Endothelial cell (in vitro differentiated cells): Measurements from ENCODE around the gene MAML1. TPM values are rescaled to one million over a fixed set of nuclear protein-coding genes. Genes with fewer than 3 reads are reported as not detected.

ENCODE experiments used
- DNase-seq: peaks from one replicate; pipeline ENCODE4 v3.0.0; 2021; ENCODE audit warnings: low spot score
- H3K27ac Mint-ChIP-seq: one replicate; pipeline ENCODE4 v1.8.0; 2021; ENCODE audit warnings: mixed read lengths, inconsistent platforms; ENCODE audit not compliant: unreplicated experiment
- H3K27me3 Mint-ChIP-seq: one replicate; pipeline ENCODE4 v1.8.0; 2021; ENCODE audit warnings: mild to moderate bottlenecking, moderate library complexity, mixed read lengths, inconsistent platforms; ENCODE audit not compliant: unreplicated experiment
- H3K36me3 Mint-ChIP-seq: one replicate; pipeline ENCODE4 v1.8.0; 2021; ENCODE audit warnings: mild to moderate bottlenecking, low read depth, mixed read lengths, inconsistent platforms; ENCODE audit not compliant: unreplicated experiment
- H3K4me1 Mint-ChIP-seq: one replicate; pipeline ENCODE4 v1.8.0; 2021; ENCODE audit warnings: mild to moderate bottlenecking, mixed read lengths, inconsistent platforms; ENCODE audit not compliant: unreplicated experiment
- H3K4me3 Mint-ChIP-seq: one replicate; pipeline ENCODE4 v1.8.0; 2021; ENCODE audit warnings: mild to moderate bottlenecking, mixed read lengths, inconsistent platforms; ENCODE audit not compliant: unreplicated experiment
- H3K9me3 Mint-ChIP-seq: one replicate; pipeline ENCODE4 v1.8.0; 2021; ENCODE audit warnings: mixed read lengths, inconsistent platforms; ENCODE audit not compliant: unreplicated experiment
- CTCF ChIP-seq: fragments of 200-600 bp; sonication (generic); IDR thresholded peaks from one replicate; pipeline ENCODE4 v1.5.0; 2021; ENCODE audit warnings: antibody characterized with exemption; ENCODE audit not compliant: unreplicated experiment
- microRNA-seq: library from miRNA; unstranded; fragments of <30 nt; microRNA quantifications from one replicate; pipeline ENCODE4, GENCODE V29; 2020; ENCODE audit not compliant: unreplicated experiment
- total RNA-seq: library from RNA; stranded (reverse); fragmentation: NEBNext Ultra II Directional; extraction: Animal tissue kit (Norgen Biotek cat#: 25700); gene quantifications from one replicate; pipeline ENCODE4 v1.2.1, GENCODE V29; 2021; ENCODE audit not compliant: unreplicated experiment

MAML1 gene
- total RNA-seq, 1 donor from 2014 or later: 30.0 TPM

GRCh38 chr5:179823937-179824744 lies 91.5 kb downstream of the MAML1 start:
- no peak for DNase-seq
- Mint-ChIP-seq H3K4me3 (peak overlapping the region; percentile 72), H3K4me1 (peaks cover 24% of the 10 kb centered on the region), H3K9me3 (no peaks in the 10 kb centered on the region), H3K27me3 (peaks cover 17% of the 10 kb centered on the region), H3K36me3 (peaks cover 48% of the 10 kb centered on the region), H3K27ac (no peak overlapping the region)
- TF ChIP-seq CTCF: no peak

GRCh38 chr5:179824745-179825112 lies 92.1 kb downstream of the MAML1 start:
- Mint-ChIP-seq H3K27ac (no peak overlapping the region), H3K4me3 (peak overlapping the region; percentile 72)

GRCh38 chr5:179825655-179826182 lies 93.1 kb downstream of the MAML1 start:
- Mint-ChIP-seq H3K36me3 (peaks cover 61% of the 10 kb centered on the region), H3K4me1 (peaks cover 28% of the 10 kb centered on the region), H3K27ac (no peak overlapping the region), H3K9me3 (no peaks in the 10 kb centered on the region), H3K27me3 (peaks cover 13% of the 10 kb centered on the region), H3K4me3 (no peak overlapping the region)
- DNase-seq: no peak
- TF ChIP-seq CTCF: no peak

More at GRCh38 chr5:179824745-179825112, 92.1 kb downstream of the MAML1 start:
- H3K9me3 Mint-ChIP-seq: no peaks in the 10 kb centered on the region
- no peak for TF ChIP-seq CTCF
- peaks cover 16% of the 10 kb centered on the region for H3K27me3 Mint-ChIP-seq
- DNase-seq: no peak
- peaks cover 54% of the 10 kb centered on the region for H3K36me3 Mint-ChIP-seq
- H3K4me1 Mint-ChIP-seq: peaks cover 28% of the 10 kb centered on the region

Small RNA genes within 50 kb of the gene (microRNA-seq; reads per million reads assigned to microRNA genes)
- 56.0 reads per million, percentile 78 among the genes with 10 or more reads in this experiment for gene MIR1229

Other genes starting within 250 kb of the MAML1 start
- gene RUFY1, start 182.3 kb upstream of the MAML1 start, total RNA-seq: 30.5 TPM
- 852 TPM for gene HNRNPH1, start 109.2 kb upstream of the MAML1 start, total RNA-seq
- not detected for gene CBY3, start 51.8 kb upstream of the MAML1 start, total RNA-seq
- 568 TPM for gene CANX, start 33.9 kb upstream of the MAML1 start, total RNA-seq
- gene LTC4S, start 61.2 kb downstream of the MAML1 start, total RNA-seq: 1.0 TPM
- 163 TPM for gene MGAT4B, start 74.0 kb downstream of the MAML1 start, total RNA-seq
- 82.2 TPM for gene SQSTM1, start 88.1 kb downstream of the MAML1 start, total RNA-seq
- 38.5 TPM for gene MRNIP, start 126.0 kb downstream of the MAML1 start, total RNA-seq
- 138 TPM for gene TBC1D9B, start 175.1 kb downstream of the MAML1 start, total RNA-seq